K562 (cell line): ENCODE data around the gene PDGFD. TPM values are rescaled to one million over a fixed set of nuclear protein-coding genes. Genes with fewer than 3 reads are reported as not detected.

ENCODE experiments used
- ATAC-seq: fragments of 200-7000 bp; cut with Tn5 transposase; 3 replicates; pipeline ENCODE4 v1.9.1; 2020; ENCODE audit warnings: moderate library complexity
- BruUV-seq: library from RNA; stranded (reverse); fragments of 400-500 nt; replicated peaks from 2 replicates; lab custom pipeline; 2021; lab: Mats Ljungman, UMichigan
- CTCF ChIA-PET: fragments of 300-600 bp; formaldehyde crosslinking; extraction: SDS; loops from one replicate; lab custom pipeline; 2021; ENCODE audit warnings: low intra/inter-chr PET ratio; lab: Yijun Ruan, JAX
- POLR2A ChIA-PET: fragments of 300-600, 350-650 bp; sonication (Branson Sonifier 250); formaldehyde crosslinking; extraction: SDS; loops from one replicate; lab custom pipeline; 2021; ENCODE audit warnings: antibody characterized with exemption, inconsistent platforms; lab: Yijun Ruan, JAX
- DNase-seq, 4 experiments: peaks; one replicate each; pipeline versions ENCODE4 v3.0.0 to v3.0.0-alpha.2; 2011 to 2018; ENCODE audit warnings: low spot score in 3 of 4, mixed read lengths in 3 of 4; ENCODE audit errors: extremely low read depth in 1 of 4
- FAIRE-seq: peaks from 2 replicates; lab custom pipeline; 2011; peaks lifted over from hg19 to GRCh38; lab: Jason Lieb, UNC
- H2AFZ ChIP-seq: 2 replicates; pipeline ENCODE4 v1.6.0; 2011; ENCODE audit warnings: low read depth, low read length, control low read depth, inconsistent platforms
- H3K27ac ChIP-seq: fragments of 200-600 bp; 3 replicates; pipeline ENCODE4 v1.8.0; 2011; ENCODE audit warnings: low read depth, mild to moderate bottlenecking, control low read depth, inconsistent platforms, low read length, moderate library complexity, mixed read lengths; ENCODE audit errors: extremely low read depth
- H3K27me3 ChIP-seq, 2 experiments: fragments of 300-600 bp in 1 of 2; 2 replicates in 1 of 2; 3 replicates in 1 of 2; pipeline versions ENCODE4 v1.6.0 to v1.8.0; 2011; ENCODE audit warnings: inconsistent platforms in 2 of 2, low read length in 2 of 2, mild to moderate bottlenecking in 1 of 2, mixed read lengths in 1 of 2, moderate library complexity in 1 of 2; ENCODE audit not compliant: control insufficient read depth in 2 of 2, insufficient read depth in 2 of 2
- H3K36me3 ChIP-seq: fragments of 300-600 bp; 3 replicates; pipeline ENCODE4 v1.8.0; 2011; ENCODE audit warnings: mild to moderate bottlenecking, low read length, inconsistent platforms; ENCODE audit not compliant: control insufficient read depth, insufficient read depth
- H3K4me1 ChIP-seq, 2 experiments: fragments of 200-600 bp in 1 of 2; replicated peaks in 1 of 2; 2 replicates in 1 of 2; 3 replicates in 1 of 2; pipeline versions ENCODE4 v1.5.1 to v1.8.0; 2011; ENCODE audit warnings: inconsistent platforms in 2 of 2, low read length in 2 of 2, mild to moderate bottlenecking in 1 of 2, mixed read lengths in 1 of 2, moderate library complexity in 1 of 2; ENCODE audit not compliant: control insufficient read depth in 2 of 2, insufficient read depth in 2 of 2
- H3K4me2 ChIP-seq: 2 replicates; pipeline ENCODE4 v1.6.1; 2011; ENCODE audit warnings: low read length, control low read depth, inconsistent platforms, mixed read lengths; ENCODE audit not compliant: insufficient read depth
- H3K4me3 ChIP-seq: fragments of 200-600 bp; sonication (generic), shearing (Covaris generic); 2 replicates; pipeline ENCODE4 v1.5.1; 2016; ENCODE audit warnings: control low read depth, inconsistent platforms
- H3K79me2 ChIP-seq: fragments of 200-600 bp; 3 replicates; pipeline ENCODE4 v1.8.0; 2011; ENCODE audit warnings: low read length, inconsistent platforms; ENCODE audit not compliant: control insufficient read depth, insufficient read depth
- H3K9ac ChIP-seq, 2 experiments: 2 replicates each; pipeline versions ENCODE4 v1.6.0 to v1.6.1; 2011; ENCODE audit warnings: low read depth in 2 of 2, low read length in 2 of 2, control low read depth in 1 of 2, inconsistent platforms in 1 of 2, mild to moderate bottlenecking in 1 of 2, mixed read lengths in 1 of 2; ENCODE audit not compliant: insufficient read depth in 1 of 2
- H3K9me1 ChIP-seq: one replicate; pipeline ENCODE4 v1.6.0; 2011; ENCODE audit warnings: inconsistent platforms, mild to moderate bottlenecking, low read length, moderate library complexity; ENCODE audit not compliant: control insufficient read depth, insufficient read depth
- H3K9me3 ChIP-seq: replicated peaks from 2 replicates; pipeline ENCODE4 v1.5.1; 2011; ENCODE audit warnings: low read depth, low read length, inconsistent platforms; ENCODE audit not compliant: control insufficient read depth, insufficient read depth
- H4K20me1 ChIP-seq: replicated peaks from 2 replicates; pipeline ENCODE4 v1.6.1; 2011; ENCODE audit warnings: low read length, inconsistent platforms, mixed read lengths; ENCODE audit not compliant: control insufficient read depth, insufficient read depth
- E4F1 ChIP-seq: fragments of 250-450 bp; sonication (Bioruptor Pico); IDR thresholded peaks from 2 replicates; pipeline ENCODE4 v1.5.0; 2021; ENCODE audit warnings: mild to moderate bottlenecking, borderline replicate concordance
- KAT2B ChIP-seq: IDR thresholded peaks from one replicate; pipeline ENCODE4 v1.6.1; 2012; ENCODE audit warnings: low read depth, mild to moderate bottlenecking, control low read depth, inconsistent platforms, low read length, moderate library complexity
- NR2C1 ChIP-seq, 2 experiments: fragments of 450-650 bp; IDR thresholded peaks; 2 replicates each; pipeline ENCODE4 v1.6.1; 2017; ENCODE audit warnings: mild to moderate bottlenecking in 2 of 2, antibody characterized with exemption in 1 of 2, inconsistent platforms in 1 of 2, missing compliant biosample characterization in 1 of 2, missing genetic modification characterization in 1 of 2
- NR4A1 ChIP-seq, 2 experiments: fragments of 250-450 bp in 1 of 2; fragments of 450-650 bp in 1 of 2; sonication (Bioruptor Pico) in 1 of 2; IDR thresholded peaks; 2 replicates each; pipeline versions ENCODE4 v1.4.0 to v1.6.1; 2016 to 2020; ENCODE audit warnings: mild to moderate bottlenecking in 2 of 2, missing compliant biosample characterization in 1 of 2, missing genetic modification characterization in 1 of 2, moderate library complexity in 1 of 2
- PRPF4 ChIP-seq: fragments of 200-400 bp; formaldehyde crosslinking; IDR thresholded peaks from one replicate; pipeline ENCODE4 v1.6.1; 2017; ENCODE audit warnings: low read length, low read depth, mild to moderate bottlenecking; ENCODE audit not compliant: insufficient read depth, poor library complexity, severe bottlenecking
- SMARCA4 ChIP-seq: fragments of 450-650 bp; IDR thresholded peaks from 2 replicates; pipeline ENCODE4 v1.6.1; 2016
- TARDBP ChIP-seq: fragments of 450-650 bp; IDR thresholded peaks from 2 replicates; pipeline ENCODE4 v1.6.1; 2016
- TFE3 ChIP-seq: fragments of 450-650 bp; formaldehyde crosslinking; IDR thresholded peaks from 2 replicates; pipeline ENCODE4 v1.4.0; 2020; ENCODE audit warnings: mild to moderate bottlenecking, mixed read lengths
- TRIM25 ChIP-seq: fragments of 450-650 bp; IDR thresholded peaks from 2 replicates; pipeline ENCODE4 v1.7.0; 2016; ENCODE audit warnings: borderline replicate concordance
- USF1 ChIP-seq: sonication (generic); formaldehyde crosslinking; IDR thresholded peaks from 2 replicates; pipeline ENCODE4 v1.9.0; 2022; ENCODE audit warnings: mild to moderate bottlenecking, missing genetic modification reagents
- ZBTB8A ChIP-seq: fragments of 450-650 bp; IDR thresholded peaks from 2 replicates; pipeline ENCODE4 v1.6.1; 2018; ENCODE audit warnings: mild to moderate bottlenecking, moderate library complexity; ENCODE audit not compliant: partially characterized antibody
- WGBS: fragments of 100-300 bp; shearing (Covaris generic); methylation state at CpG from one replicate; pipeline ENCODE4 v1.1.6; 2016; ENCODE audit warnings: low coverage, mixed read lengths; ENCODE audit not compliant: insufficient coverage; ENCODE audit errors: missing lambda C conversion rate; 5-methylcytosine and 5-hydroxymethylcytosine counted together
- in situ Hi-C: fragments of 300-500 bp; cut with MboI; formaldehyde crosslinking; loops from 4 replicates; pipeline ENCODE4 v1.15.0; 2018; ENCODE audit warnings: inconsistent platforms, mixed read lengths
- intact Hi-C: fragments of 100-400 bp; cut with micrococcal nuclease; formaldehyde crosslinking; loops from 2 replicates; pipeline ENCODE4 v1.14.2; 2022
- polyA plus RNA-seq, 8 experiments: library from polyadenylated mRNA; depleted of rRNA in 4 of 8; stranded (reverse) in 5 of 8; unstranded in 3 of 8; fragments of >200 nt; fragmentation: Nextera tagmentation in 2 of 8; fragmentation: Illumina TruSeq in 1 of 8; extraction: Ambion mirVana in 2 of 8; extraction: Trizol in 1 of 8; gene quantifications; 2 replicates each; pipeline versions ENCODE4 v1.2.1 to v1.2.3, GENCODE V29; 2011 to 2014; ENCODE audit warnings: inconsistent platforms in 1 of 8, missing spikeins in 1 of 8
- total RNA-seq, 7 experiments: library from RNA; depleted of rRNA in 6 of 7; stranded (reverse); fragments of >200 nt in 6 of 7; fragmentation: Illumina TruSeq in 2 of 7; extraction: Trizol in 2 of 7; gene quantifications; 2 replicates each; pipeline versions ENCODE4 v1.2.1 to v1.2.3, GENCODE V29; 2011 to 2021; ENCODE audit warnings: low replicate concordance in 1 of 7
- TF ChIP-seq, protein P1 (sequence below): fragments of 450-650 bp; IDR thresholded peaks from 2 replicates; pipeline ENCODE4 v1.6.1; 2016
- TF ChIP-seq, protein P2 (sequence below): sonication (generic); formaldehyde crosslinking; IDR thresholded peaks from 2 replicates; pipeline ENCODE4 v1.8.0; 2022; ENCODE audit warnings: mild to moderate bottlenecking, missing genetic modification reagents

The PDGFD gene
- total and polyA plus RNA-seq, 9 of the 15 experiments (the other 6 are each of a cell fraction or from before 2014, with no cell fraction given), result 0.11 TPM; not detected in 8

DNA sequence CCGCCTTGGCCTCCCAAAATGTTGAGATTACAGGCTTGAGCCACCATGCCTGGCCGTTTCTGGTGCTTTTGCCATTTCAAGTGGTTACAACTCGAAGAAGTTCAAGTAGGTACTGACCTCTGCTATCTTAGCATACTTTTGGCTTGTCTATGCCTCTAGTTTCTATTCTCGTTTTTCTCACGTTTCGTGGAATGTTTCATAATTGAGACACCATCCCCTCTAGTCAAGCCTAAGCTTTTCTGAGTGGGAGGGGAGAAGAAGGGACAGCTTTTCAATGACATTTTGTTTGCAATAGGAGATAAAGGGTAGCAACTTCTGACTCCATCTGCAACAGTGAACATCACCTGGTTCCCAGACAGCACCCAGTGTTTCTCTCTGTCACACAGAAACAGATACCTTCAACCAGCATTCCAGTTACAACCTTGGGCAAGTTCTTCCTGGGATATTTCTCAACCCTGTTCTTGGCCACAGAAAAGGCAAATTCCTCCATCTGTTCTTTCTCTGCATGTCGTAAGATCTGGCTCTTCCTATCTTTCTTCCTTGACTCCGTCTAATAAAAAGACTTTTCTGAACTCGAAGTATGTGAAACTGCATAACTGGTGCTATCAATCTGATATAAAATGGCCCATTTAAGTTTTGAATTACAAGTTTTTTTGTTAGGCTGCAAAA lies 102.0 kb downstream of the PDGFD start:
- H3K27ac ChIP-seq, result no peak overlapping the region
- no peak for TF ChIP-seq NR4A1 (CRISPR knock-in tag; IDR thresholded peaks at IDR 0.05)
- no peak for TF ChIP-seq NR4A1 (tag; IDR thresholded peaks at IDR 0.05)
- no peak for TF ChIP-seq SMARCA4
- TF ChIP-seq PRPF4, result no peak
- TF ChIP-seq NR2C1 (IDR thresholded peaks at IDR 0.05), result no peak
- no peak for TF ChIP-seq NR2C1 (tag; IDR thresholded peaks at IDR 0.05)
- TF ChIP-seq, protein P1, sequence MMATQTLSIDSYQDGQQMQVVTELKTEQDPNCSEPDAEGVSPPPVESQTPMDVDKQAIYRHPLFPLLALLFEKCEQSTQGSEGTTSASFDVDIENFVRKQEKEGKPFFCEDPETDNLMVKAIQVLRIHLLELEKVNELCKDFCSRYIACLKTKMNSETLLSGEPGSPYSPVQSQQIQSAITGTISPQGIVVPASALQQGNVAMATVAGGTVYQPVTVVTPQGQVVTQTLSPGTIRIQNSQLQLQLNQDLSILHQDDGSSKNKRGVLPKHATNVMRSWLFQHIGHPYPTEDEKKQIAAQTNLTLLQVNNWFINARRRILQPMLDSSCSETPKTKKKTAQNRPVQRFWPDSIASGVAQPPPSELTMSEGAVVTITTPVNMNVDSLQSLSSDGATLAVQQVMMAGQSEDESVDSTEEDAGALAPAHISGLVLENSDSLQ, result no peak
- TF ChIP-seq E4F1, result no peak
- TF ChIP-seq USF1 (CRISPR knock-in tag), result no peak
- TF ChIP-seq KAT2B, result no peak
- TF ChIP-seq, protein P2, sequence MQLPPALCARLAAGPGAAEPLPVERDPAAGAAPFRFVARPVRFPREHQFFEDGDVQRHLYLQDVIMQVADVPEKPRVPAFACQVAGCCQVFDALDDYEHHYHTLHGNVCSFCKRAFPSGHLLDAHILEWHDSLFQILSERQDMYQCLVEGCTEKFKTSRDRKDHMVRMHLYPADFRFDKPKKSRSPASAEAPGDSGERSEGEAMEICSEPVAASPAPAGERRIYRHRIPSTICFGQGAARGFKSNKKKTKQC, result no peak
- TF ChIP-seq TRIM25, result no peak
- no peak for TF ChIP-seq TARDBP
- no peak for TF ChIP-seq TFE3 (CRISPR knock-in tag)
- TF ChIP-seq ZBTB8A, result no peak

More for the DNA sequence above, 102.0 kb downstream of the PDGFD start:
- BruUV-seq, result no TSS peak
- Histone ChIP-seq H3K4me2 (no peak overlapping the region), H3K9me1 (no peaks in the 10 kb centered on the region), H3K9ac (no peak overlapping the region), H4K20me1 (no peaks in the 10 kb centered on the region), H3K4me3 (no peak overlapping the region), H3K27me3 (no peaks in the 10 kb centered on the region), H3K4me1 (no peaks in the 10 kb centered on the region), H3K36me3 (no peaks in the 10 kb centered on the region), H2AFZ (no peak overlapping the region), H3K9me3 (no peaks in the 10 kb centered on the region), H3K79me2 (no peaks in the 10 kb centered on the region)
- DNase-seq (no peak), ATAC-seq (no peak), FAIRE-seq (no peak)
- in situ Hi-C loops (no loop called here), intact Hi-C loops (no loop called here)
- whole genome bisulfite sequencing, result 2% methylated on average over 9 of the region's 9 CpGs
- ChIA-PET POLR2A (no interaction called here), CTCF (no interaction called here)
